ENCODE results near the gene CA12. TPM values are rescaled to one million over a fixed set of nuclear protein-coding genes. Genes with fewer than 3 reads are reported as not detected.

Gene CA12
- total RNA-seq, 2 experiments from 2014 or later = not detected

DNA sequence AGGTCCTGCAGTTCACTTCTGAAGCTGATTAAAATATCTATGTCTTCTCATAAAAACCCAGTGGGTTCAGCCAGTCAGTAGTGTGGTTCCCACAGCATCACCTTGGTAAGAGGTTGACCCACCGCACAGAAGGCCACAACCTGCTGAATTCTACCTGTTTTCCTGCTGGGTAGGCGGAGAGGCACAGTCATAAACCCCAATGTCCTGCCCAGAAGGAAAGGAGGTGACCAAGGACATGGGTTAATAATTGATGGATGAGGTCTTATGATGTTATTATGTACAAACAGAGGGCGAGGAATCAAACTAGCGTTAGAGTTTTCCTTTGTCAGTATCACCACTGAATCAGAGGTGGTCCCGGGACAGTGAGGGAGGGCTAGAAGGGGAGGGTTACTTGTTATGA is 27.8 kb downstream of the CA12 start:
- no peaks in the 10 kb centered on the region for H3K36me3 ChIP-seq (ENCODE audit: insufficient read depth, low read length)
- Mint-ChIP-seq H3K36me3 (ENCODE audit: low read depth) (no peaks in the 10 kb centered on the region), H3K27ac (no peak overlapping the region), H3K27me3 (no peaks in the 10 kb centered on the region), H3K4me1 (ENCODE audit: low read depth) (no peaks in the 10 kb centered on the region), H3K9me3 (no peaks in the 10 kb centered on the region), H3K4me3 (no peak overlapping the region)
- ChIA-PET CTCF (interaction anchor here (0.6 kb wide), 1 partner anchor 15 kb away, joined by 3 read pairs; no protein-coding TSS in a partner anchor), POLR2A (no interaction called here)
- H3K4me3 ChIP-seq (ENCODE audit: low read length) = no peak overlapping the region
- no peaks in the 10 kb centered on the region for H3K9me3 ChIP-seq (ENCODE audit: control insufficient read depth in 1 of 2, insufficient read depth in 1 of 2, low read length in 2 of 2)
- intact Hi-C loops (cut with DNase I, micrococcal nuclease) = no loop called here
- no peak for ATAC-seq (ENCODE audit: poor library complexity)
- H3K27me3 ChIP-seq (ENCODE audit: control insufficient read depth in 1 of 2, insufficient read depth in 2 of 2, low read length in 2 of 2) = no peaks in the 10 kb centered on the region
- no peak overlapping the region for H3K27ac ChIP-seq (ENCODE audit: low read depth in 1 of 2, low read length in 2 of 2)
- TF ChIP-seq, protein P1, sequence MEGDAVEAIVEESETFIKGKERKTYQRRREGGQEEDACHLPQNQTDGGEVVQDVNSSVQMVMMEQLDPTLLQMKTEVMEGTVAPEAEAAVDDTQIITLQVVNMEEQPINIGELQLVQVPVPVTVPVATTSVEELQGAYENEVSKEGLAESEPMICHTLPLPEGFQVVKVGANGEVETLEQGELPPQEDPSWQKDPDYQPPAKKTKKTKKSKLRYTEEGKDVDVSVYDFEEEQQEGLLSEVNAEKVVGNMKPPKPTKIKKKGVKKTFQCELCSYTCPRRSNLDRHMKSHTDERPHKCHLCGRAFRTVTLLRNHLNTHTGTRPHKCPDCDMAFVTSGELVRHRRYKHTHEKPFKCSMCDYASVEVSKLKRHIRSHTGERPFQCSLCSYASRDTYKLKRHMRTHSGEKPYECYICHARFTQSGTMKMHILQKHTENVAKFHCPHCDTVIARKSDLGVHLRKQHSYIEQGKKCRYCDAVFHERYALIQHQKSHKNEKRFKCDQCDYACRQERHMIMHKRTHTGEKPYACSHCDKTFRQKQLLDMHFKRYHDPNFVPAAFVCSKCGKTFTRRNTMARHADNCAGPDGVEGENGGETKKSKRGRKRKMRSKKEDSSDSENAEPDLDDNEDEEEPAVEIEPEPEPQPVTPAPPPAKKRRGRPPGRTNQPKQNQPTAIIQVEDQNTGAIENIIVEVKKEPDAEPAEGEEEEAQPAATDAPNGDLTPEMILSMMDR (IDR thresholded peaks at IDR 0.05) = no peak
- H3K4me1 ChIP-seq (ENCODE audit: insufficient read depth, low read length) = no peaks in the 10 kb centered on the region
- no peak for DNase-seq

DNA sequence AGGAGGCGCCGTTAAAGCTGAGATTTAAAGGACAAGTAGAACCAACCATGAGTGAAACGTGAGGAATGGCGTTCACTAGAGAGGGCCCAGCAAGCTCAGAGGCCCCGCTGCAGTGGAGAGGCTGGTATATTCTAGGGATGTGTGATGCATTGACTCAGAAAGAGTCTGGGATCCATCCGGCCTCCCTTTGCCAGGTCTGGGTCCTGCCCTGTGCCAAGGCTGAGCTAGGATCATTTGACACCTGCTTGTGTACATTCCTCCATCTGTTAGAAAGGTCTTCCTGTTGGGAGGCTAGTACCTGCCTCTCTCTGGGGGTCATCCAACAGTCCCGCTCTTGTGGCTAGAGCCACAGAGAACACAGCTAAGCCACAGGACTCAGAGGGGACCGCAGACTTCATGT is 28.4 kb downstream of the CA12 start:
- no peaks in the 10 kb centered on the region for H3K36me3 ChIP-seq (ENCODE audit: insufficient read depth, low read length)
- Mint-ChIP-seq H3K4me1 (ENCODE audit: low read depth) (no peaks in the 10 kb centered on the region), H3K9me3 (no peaks in the 10 kb centered on the region), H3K4me3 (no peak overlapping the region), H3K27me3 (no peaks in the 10 kb centered on the region), H3K27ac (no peak overlapping the region), H3K36me3 (ENCODE audit: low read depth) (no peaks in the 10 kb centered on the region)
- H3K4me3 ChIP-seq (ENCODE audit: low read length) = no peak overlapping the region
- TF ChIP-seq, protein P1 (IDR thresholded peaks at IDR 0.05) = no peak
- no peak overlapping the region for H3K27ac ChIP-seq (ENCODE audit: low read depth in 1 of 2, low read length in 2 of 2)
- no peaks in the 10 kb centered on the region for H3K4me1 ChIP-seq (ENCODE audit: insufficient read depth, low read length)
- ATAC-seq (ENCODE audit: poor library complexity) = no peak
- POLR2A ChIA-PET = interaction anchor here (0.6 kb wide), 1 partner anchor 53 kb away, joined by 4 read pairs; no protein-coding TSS in a partner anchor
- H3K9me3 ChIP-seq (ENCODE audit: control insufficient read depth in 1 of 2, insufficient read depth in 1 of 2, low read length in 2 of 2) = no peaks in the 10 kb centered on the region
- no peaks in the 10 kb centered on the region for H3K27me3 ChIP-seq (ENCODE audit: control insufficient read depth in 1 of 2, insufficient read depth in 2 of 2, low read length in 2 of 2)
- CTCF ChIA-PET = no interaction called here
- no peak for DNase-seq
- intact Hi-C loops (cut with DNase I, micrococcal nuclease) = no loop called here

DNA sequence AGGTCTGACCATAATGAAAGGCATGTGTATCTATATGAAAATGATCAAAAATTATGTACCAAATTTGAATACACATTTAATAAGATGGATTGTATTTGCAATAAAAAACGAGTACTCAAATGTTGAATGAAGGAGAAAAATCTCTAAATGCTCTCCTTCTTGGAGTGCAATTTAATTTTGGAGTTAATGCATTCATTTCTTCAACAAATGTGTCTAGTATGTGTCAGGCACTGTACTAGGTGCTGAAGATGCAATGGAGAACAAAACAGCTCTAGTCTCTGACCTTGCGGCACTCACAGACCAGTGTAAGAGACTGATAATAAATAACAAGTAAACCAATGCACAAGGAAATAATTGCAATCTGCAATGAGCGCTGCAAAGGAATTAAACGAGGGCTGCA is 28.8 kb downstream of the CA12 start:
- ChIA-PET CTCF (no interaction called here), POLR2A (no interaction called here)
- Histone ChIP-seq H3K4me1 (ENCODE audit: insufficient read depth, low read length) (no peaks in the 10 kb centered on the region), H3K27me3 (ENCODE audit: control insufficient read depth in 1 of 2, insufficient read depth in 2 of 2, low read length in 2 of 2) (no peaks in the 10 kb centered on the region), H3K36me3 (ENCODE audit: insufficient read depth, low read length) (no peaks in the 10 kb centered on the region), H3K4me3 (ENCODE audit: low read length) (no peak overlapping the region), H3K27ac (ENCODE audit: low read depth in 1 of 2, low read length in 2 of 2) (no peak overlapping the region), H3K9me3 (ENCODE audit: control insufficient read depth in 1 of 2, insufficient read depth in 1 of 2, low read length in 2 of 2) (no peaks in the 10 kb centered on the region)
- TF ChIP-seq, protein P1 (IDR thresholded peaks at IDR 0.05) = no peak
- Mint-ChIP-seq H3K9me3 (no peaks in the 10 kb centered on the region), H3K27me3 (no peaks in the 10 kb centered on the region), H3K36me3 (ENCODE audit: low read depth) (no peaks in the 10 kb centered on the region), H3K27ac (no peak overlapping the region), H3K4me1 (ENCODE audit: low read depth) (no peaks in the 10 kb centered on the region), H3K4me3 (no peak overlapping the region)
- ATAC-seq (ENCODE audit: poor library complexity) (no peak), DNase-seq (no peak)
- intact Hi-C loops (cut with DNase I, micrococcal nuclease) = no loop called here
